HCT116 (cell line): ENCODE data around the gene LACRT. TPM values are rescaled to one million over a fixed set of nuclear protein-coding genes. Genes with fewer than 3 reads are reported as not detected.

Source experiments
- ATAC-seq: fragments of 200-7000 bp; cut with Tn5 transposase; 2 replicates; pipeline ENCODE4 v1.9.1; 2020; ENCODE audit warnings: mild to moderate bottlenecking, moderate library complexity
- BruUV-seq: library from RNA; stranded (reverse); fragments of 400-500 nt; replicated peaks from 2 replicates; lab custom pipeline; 2021; lab: Mats Ljungman, UMichigan
- CTCF ChIA-PET: fragments of 300-600 bp; sonication (Branson Sonifier 250); formaldehyde crosslinking; loops from one replicate; lab custom pipeline; 2021; ENCODE audit warnings: antibody characterized with exemption; lab: Charles Lee
- POLR2A ChIA-PET: fragments of 300-600, 350-600 bp; sonication (Branson Sonifier 250); formaldehyde crosslinking; loops from one replicate; lab custom pipeline; 2021; ENCODE audit warnings: antibody characterized with exemption; lab: Charles Lee
- RAD21 ChIA-PET, 2 experiments: fragments of 300-600 bp; sonication (Branson Sonifier 250); formaldehyde crosslinking; loops; one replicate each; lab custom pipeline; 2023; ENCODE audit warnings: low total read pairs in 2 of 2; ENCODE audit not compliant: uncharacterized antibody in 2 of 2, unreplicated experiment in 2 of 2, low non-redundant PET in 1 of 2; lab: Charles Lee
- DNase-seq: peaks from one replicate; pipeline ENCODE4 v3.0.0-alpha.2; 2010; ENCODE audit warnings: low read depth, low spot score
- H2AFZ ChIP-seq: fragments of 200-600 bp; shearing (Covaris generic), sonication (generic); 2 replicates; pipeline ENCODE4 v1.6.1; 2017; ENCODE audit warnings: low read depth, mixed run types, mixed read lengths, antibody characterized with exemption, low read length; ENCODE audit not compliant: poor library complexity, severe bottlenecking
- H3K27ac ChIP-seq: 2 replicates; pipeline ENCODE4 v1.5.1; 2012; ENCODE audit warnings: low read depth, low read length
- H3K27me3 ChIP-seq: fragments of 200-600 bp; sonication (generic); 2 replicates; pipeline ENCODE4 v1.6.1; 2016; ENCODE audit warnings: mixed run types, low read length, mixed read lengths; ENCODE audit not compliant: insufficient read depth
- H3K36me3 ChIP-seq, 2 experiments: fragments of 200-500 bp in 1 of 2; fragments of 200-600 bp in 1 of 2; sonication (Bioruptor generic) in 1 of 2; sonication (generic) in 1 of 2; 2 replicates each; pipeline versions ENCODE4 v1.5.1 to v1.6.1; 2014 to 2016; ENCODE audit warnings: low read length in 2 of 2, inconsistent platforms in 1 of 2, mixed read lengths in 1 of 2, mixed run types in 1 of 2; ENCODE audit not compliant: insufficient read depth in 2 of 2, control insufficient read depth in 1 of 2
- H3K4me1 ChIP-seq, 2 experiments: fragments of 200-600 bp in 1 of 2; sonication (generic) in 1 of 2; 2 replicates each; pipeline versions ENCODE4 v1.5.1 to v1.6.1; 2012 to 2017; ENCODE audit warnings: low read length in 2 of 2, inconsistent platforms in 1 of 2, mild to moderate bottlenecking in 1 of 2, mixed read lengths in 1 of 2, mixed run types in 1 of 2, moderate library complexity in 1 of 2; ENCODE audit not compliant: insufficient read depth in 2 of 2, control insufficient read depth in 1 of 2
- H3K4me2 ChIP-seq: fragments of 200-600 bp; sonication (generic); 2 replicates; pipeline ENCODE4 v1.6.1; 2017; ENCODE audit warnings: mixed run types, low read length, mixed read lengths
- H3K4me3 ChIP-seq, 2 experiments: fragments of 200-600 bp in 1 of 2; sonication (generic) in 1 of 2; replicated peaks in 1 of 2; 2 replicates each; pipeline ENCODE4 v1.5.1; 2011 to 2016; ENCODE audit warnings: low read length in 2 of 2, control low read depth in 1 of 2, low read depth in 1 of 2, mild to moderate bottlenecking in 1 of 2, mixed read lengths in 1 of 2, mixed run types in 1 of 2
- H3K79me2 ChIP-seq: fragments of 200-600 bp; sonication (generic); 2 replicates; pipeline ENCODE4 v1.6.1; 2017; ENCODE audit warnings: mild to moderate bottlenecking, mixed run types, low read length, moderate library complexity, mixed read lengths; ENCODE audit not compliant: insufficient read depth
- H3K9ac ChIP-seq: fragments of 200-600 bp; sonication (generic); 2 replicates; pipeline ENCODE4 v1.6.1; 2016; ENCODE audit warnings: low read length, mixed read lengths
- H3K9me2 ChIP-seq: fragments of 200-600 bp; sonication (generic), shearing (Covaris generic); 2 replicates; pipeline ENCODE4 v1.6.1; 2017; ENCODE audit warnings: mixed run types, mild to moderate bottlenecking, moderate library complexity; ENCODE audit not compliant: insufficient read depth
- H3K9me3 ChIP-seq, 2 experiments: fragments of 200-500 bp in 1 of 2; fragments of 200-600 bp in 1 of 2; sonication (Bioruptor generic) in 1 of 2; sonication (generic) in 1 of 2; 2 replicates each; pipeline ENCODE4 v1.6.1; 2014 to 2017; ENCODE audit warnings: low read length in 2 of 2, mixed read lengths in 2 of 2, inconsistent platforms in 1 of 2, low read depth in 1 of 2, mild to moderate bottlenecking in 1 of 2, mixed run types in 1 of 2, moderate library complexity in 1 of 2; ENCODE audit not compliant: control insufficient read depth in 1 of 2, insufficient read depth in 1 of 2
- H4K20me1 ChIP-seq: fragments of 200-600 bp; sonication (generic), shearing (Covaris generic); 2 replicates; pipeline ENCODE4 v1.6.1; 2017; ENCODE audit warnings: mixed run types, mild to moderate bottlenecking, moderate library complexity; ENCODE audit not compliant: insufficient read depth
- CBX3 ChIP-seq: IDR thresholded peaks from 2 replicates; pipeline ENCODE4 v1.6.1; 2012; ENCODE audit warnings: low read depth
- CEBPB ChIP-seq: IDR thresholded peaks from 2 replicates; pipeline ENCODE4 v1.6.1; 2012; ENCODE audit warnings: low read depth
- ELF1 ChIP-seq: IDR thresholded peaks from 2 replicates; pipeline ENCODE4 v1.6.1; 2012; ENCODE audit warnings: low read depth, borderline replicate concordance
- EZH2 ChIP-seq: fragments of 200-600 bp; sonication (generic); IDR thresholded peaks from 2 replicates; pipeline ENCODE4 v1.6.1; 2017; ENCODE audit warnings: antibody characterized with exemption, mixed run types
- FOSL1 ChIP-seq: IDR thresholded peaks from 2 replicates; pipeline ENCODE4 v1.6.1; 2012; ENCODE audit warnings: low read depth
- JUND ChIP-seq: IDR thresholded peaks from 2 replicates; pipeline ENCODE4 v1.6.1; 2012
- MAX ChIP-seq: IDR thresholded peaks from 2 replicates; pipeline ENCODE4 v1.6.1; 2012
- POLR2A ChIP-seq: IDR thresholded peaks from 2 replicates; pipeline ENCODE4 v1.7.0; 2011; ENCODE audit warnings: borderline replicate concordance; ENCODE audit not compliant: insufficient read depth, insufficient read length; ENCODE audit errors: extremely low read depth
- POLR2AphosphoS5 ChIP-seq: IDR thresholded peaks from 2 replicates; pipeline ENCODE4 v1.6.1; 2011; ENCODE audit warnings: mild to moderate bottlenecking, low read depth, low read length, moderate library complexity
- TCF7L2 ChIP-seq: IDR thresholded peaks from 2 replicates; pipeline ENCODE4 v1.7.0; 2011; ENCODE audit warnings: borderline replicate concordance, inconsistent platforms; ENCODE audit not compliant: insufficient read depth, insufficient read length; ENCODE audit errors: extremely low read depth
- intact Hi-C: fragments of 100-400 bp; cut with micrococcal nuclease; formaldehyde crosslinking; loops from 2 replicates; pipeline ENCODE4 v1.10.0; 2022
- total RNA-seq: library from RNA; stranded (reverse); gene quantifications from one replicate; pipeline ENCODE4 v1.2.1, GENCODE V29; 2021; ENCODE audit not compliant: unreplicated experiment
- TF ChIP-seq, protein P1 (sequence below): IDR thresholded peaks from 2 replicates; pipeline ENCODE4 v1.6.1; 2012; ENCODE audit warnings: low read depth
- TF ChIP-seq, protein P2 (sequence below): IDR thresholded peaks from 2 replicates; pipeline ENCODE4 v1.6.1; 2011; ENCODE audit warnings: mild to moderate bottlenecking, low read length, moderate library complexity; ENCODE audit not compliant: insufficient replicate concordance; ENCODE audit errors: extremely low read depth
- TF ChIP-seq, protein P3 (sequence below): IDR thresholded peaks from 2 replicates; pipeline ENCODE4 v1.6.1; 2012

Gene LACRT
- total RNA-seq, 1 experiment from 2014 or later = not detected

DNA sequence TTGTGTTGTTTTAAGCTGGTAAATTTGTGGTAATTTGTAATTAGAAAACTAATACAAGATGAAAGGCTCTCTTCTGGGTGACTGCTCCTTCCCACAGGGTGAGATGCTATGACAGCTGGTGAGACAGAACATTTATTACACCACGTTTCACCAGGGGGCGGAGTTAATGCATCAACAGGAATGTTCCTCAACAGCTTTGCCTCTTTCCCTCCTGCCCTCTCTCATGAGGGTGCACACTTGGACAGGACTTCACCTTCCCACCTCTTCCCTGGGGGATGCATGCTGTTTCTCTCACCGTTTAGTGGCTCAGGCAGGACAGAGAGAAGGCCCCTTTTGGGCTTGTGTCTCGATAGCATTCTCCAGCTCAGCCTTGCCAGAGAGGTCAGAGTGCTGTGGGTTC is 32.9 kb downstream of the LACRT start (continued):
- TF ChIP-seq, protein P1, sequence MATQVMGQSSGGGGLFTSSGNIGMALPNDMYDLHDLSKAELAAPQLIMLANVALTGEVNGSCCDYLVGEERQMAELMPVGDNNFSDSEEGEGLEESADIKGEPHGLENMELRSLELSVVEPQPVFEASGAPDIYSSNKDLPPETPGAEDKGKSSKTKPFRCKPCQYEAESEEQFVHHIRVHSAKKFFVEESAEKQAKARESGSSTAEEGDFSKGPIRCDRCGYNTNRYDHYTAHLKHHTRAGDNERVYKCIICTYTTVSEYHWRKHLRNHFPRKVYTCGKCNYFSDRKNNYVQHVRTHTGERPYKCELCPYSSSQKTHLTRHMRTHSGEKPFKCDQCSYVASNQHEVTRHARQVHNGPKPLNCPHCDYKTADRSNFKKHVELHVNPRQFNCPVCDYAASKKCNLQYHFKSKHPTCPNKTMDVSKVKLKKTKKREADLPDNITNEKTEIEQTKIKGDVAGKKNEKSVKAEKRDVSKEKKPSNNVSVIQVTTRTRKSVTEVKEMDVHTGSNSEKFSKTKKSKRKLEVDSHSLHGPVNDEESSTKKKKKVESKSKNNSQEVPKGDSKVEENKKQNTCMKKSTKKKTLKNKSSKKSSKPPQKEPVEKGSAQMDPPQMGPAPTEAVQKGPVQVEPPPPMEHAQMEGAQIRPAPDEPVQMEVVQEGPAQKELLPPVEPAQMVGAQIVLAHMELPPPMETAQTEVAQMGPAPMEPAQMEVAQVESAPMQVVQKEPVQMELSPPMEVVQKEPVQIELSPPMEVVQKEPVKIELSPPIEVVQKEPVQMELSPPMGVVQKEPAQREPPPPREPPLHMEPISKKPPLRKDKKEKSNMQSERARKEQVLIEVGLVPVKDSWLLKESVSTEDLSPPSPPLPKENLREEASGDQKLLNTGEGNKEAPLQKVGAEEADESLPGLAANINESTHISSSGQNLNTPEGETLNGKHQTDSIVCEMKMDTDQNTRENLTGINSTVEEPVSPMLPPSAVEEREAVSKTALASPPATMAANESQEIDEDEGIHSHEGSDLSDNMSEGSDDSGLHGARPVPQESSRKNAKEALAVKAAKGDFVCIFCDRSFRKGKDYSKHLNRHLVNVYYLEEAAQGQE = no peak
- TF ChIP-seq MAX (no peak), EZH2 (no peak), POLR2A (no peak), FOSL1 (no peak)

DNA sequence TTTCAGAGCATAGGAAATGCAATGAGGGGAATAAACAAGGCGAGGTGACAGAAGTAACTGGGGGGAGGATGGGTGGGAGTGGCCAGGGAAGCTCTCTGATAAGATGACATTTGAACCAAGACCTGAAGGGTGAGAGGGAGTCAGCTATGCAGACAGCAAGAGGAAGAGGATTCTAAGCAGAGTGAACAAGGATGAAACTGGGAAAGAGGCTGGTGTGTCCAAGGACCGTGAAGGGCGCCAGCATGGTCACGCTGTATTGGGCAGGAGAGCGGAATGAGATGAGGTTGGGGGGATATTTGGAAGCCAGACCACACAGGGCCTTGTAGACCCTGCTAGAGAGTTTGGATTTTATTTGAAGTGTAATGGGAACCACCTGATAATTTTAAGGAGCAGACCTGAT is 35.7 kb downstream of the LACRT start:
- Histone ChIP-seq H3K4me2 (no peak overlapping the region), H3K4me1 (peaks cover 0 to 11% of the 10 kb centered on the region in 2 experiments; a peak in 3 of 4 replicates), H3K9me3 (no peaks in the 10 kb centered on the region), H3K4me3 (no peak overlapping the region), H2AFZ (no peak overlapping the region), H3K27me3 (no peaks in the 10 kb centered on the region), H3K36me3 (no peaks in the 10 kb centered on the region), H4K20me1 (no peaks in the 10 kb centered on the region), H3K9ac (no peak overlapping the region), H3K27ac (no peak overlapping the region), H3K79me2 (no peaks in the 10 kb centered on the region), H3K9me2 (no peaks in the 10 kb centered on the region)
- RAD21 ChIA-PET = no interaction called here
- CTCF ChIA-PET = interaction anchor here (0.9 to 1.2 kb wide), 2 partner anchors 19 to 72 kb away, joined by 3 read pairs; no protein-coding TSS in a partner anchor
- ATAC-seq (no peak), DNase-seq (no peak)
- POLR2A ChIA-PET = no interaction called here
- intact Hi-C loops = loop anchor here (5.0 kb wide), 1 partner anchor 358 kb away; no protein-coding TSS in a partner anchor
- TF ChIP-seq JUND = no peak
- TF ChIP-seq, protein P2, sequence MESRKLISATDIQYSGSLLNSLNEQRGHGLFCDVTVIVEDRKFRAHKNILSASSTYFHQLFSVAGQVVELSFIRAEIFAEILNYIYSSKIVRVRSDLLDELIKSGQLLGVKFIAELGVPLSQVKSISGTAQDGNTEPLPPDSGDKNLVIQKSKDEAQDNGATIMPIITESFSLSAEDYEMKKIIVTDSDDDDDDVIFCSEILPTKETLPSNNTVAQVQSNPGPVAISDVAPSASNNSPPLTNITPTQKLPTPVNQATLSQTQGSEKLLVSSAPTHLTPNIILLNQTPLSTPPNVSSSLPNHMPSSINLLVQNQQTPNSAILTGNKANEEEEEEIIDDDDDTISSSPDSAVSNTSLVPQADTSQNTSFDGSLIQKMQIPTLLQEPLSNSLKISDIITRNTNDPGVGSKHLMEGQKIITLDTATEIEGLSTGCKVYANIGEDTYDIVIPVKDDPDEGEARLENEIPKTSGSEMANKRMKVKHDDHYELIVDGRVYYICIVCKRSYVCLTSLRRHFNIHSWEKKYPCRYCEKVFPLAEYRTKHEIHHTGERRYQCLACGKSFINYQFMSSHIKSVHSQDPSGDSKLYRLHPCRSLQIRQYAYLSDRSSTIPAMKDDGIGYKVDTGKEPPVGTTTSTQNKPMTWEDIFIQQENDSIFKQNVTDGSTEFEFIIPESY = no peak
- no peak for TF ChIP-seq ELF1
- TF ChIP-seq, protein P1 = no peak
- TF ChIP-seq, protein P3, sequence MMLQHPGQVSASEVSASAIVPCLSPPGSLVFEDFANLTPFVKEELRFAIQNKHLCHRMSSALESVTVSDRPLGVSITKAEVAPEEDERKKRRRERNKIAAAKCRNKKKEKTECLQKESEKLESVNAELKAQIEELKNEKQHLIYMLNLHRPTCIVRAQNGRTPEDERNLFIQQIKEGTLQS = no peak
- no peak for TF ChIP-seq EZH2
- no peak for TF ChIP-seq CBX3
- TF ChIP-seq TCF7L2 = no peak
- TF ChIP-seq POLR2AphosphoS5 = no peak
- no peak for TF ChIP-seq MAX
- no peak for TF ChIP-seq CEBPB
- no TSS peak for BruUV-seq
